ENCODE results near the gene NEMP1. TPM values are rescaled to one million over a fixed set of nuclear protein-coding genes. Genes with fewer than 3 reads are reported as not detected.

Gene NEMP1
- total and polyA plus RNA-seq, 2 of the 13 experiments (the other 11 are each of a cell fraction or from before 2014, with no cell fraction given), result 11.4 to 12.9 TPM

DNA sequence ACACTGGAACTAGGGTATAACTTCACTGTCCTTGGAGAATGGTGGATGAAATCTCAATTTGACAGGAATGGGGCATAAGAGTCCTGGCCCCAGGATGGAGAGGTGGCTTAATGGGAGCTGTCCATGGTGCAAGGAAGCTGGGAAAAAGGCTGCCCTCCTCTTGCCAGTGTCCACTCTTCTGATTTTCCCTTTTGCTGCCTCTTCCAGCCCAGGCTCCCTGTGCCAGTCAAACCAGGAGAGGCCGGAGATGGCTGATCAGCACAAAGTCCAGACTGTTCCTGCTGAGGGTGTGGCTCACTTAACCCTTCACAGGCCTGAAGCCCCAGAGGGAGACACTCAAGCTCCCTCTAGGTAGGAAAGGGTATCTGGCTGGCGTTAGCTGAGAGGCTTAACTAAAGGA is 28.7 kb downstream of the NEMP1 start, which contains the start of gene MYO1A (continued):
- TF ChIP-seq ZBTB44 (CRISPR knock-in tag; IDR thresholded peaks at IDR 0.05) (0 out of 2 replicates have a peak, but pooled peaks have one; percentile 39), SOX6 (IDR thresholded peaks at IDR 0.05) (no peak), SOX6 (CRISPR knock-in tag; IDR thresholded peaks at IDR 0.05) (no peak), ZSCAN31 (CRISPR knock-in tag; IDR thresholded peaks at IDR 0.05; ENCODE audit: low read depth) (no peak), ZNF616 (CRISPR knock-in tag; IDR thresholded peaks at IDR 0.05; ENCODE audit: low read depth) (no peak), DNMT3B (CRISPR knock-in tag; conservative IDR thresholded peaks at IDR 0.05) (no peak), ZNF232 (CRISPR knock-in tag; IDR thresholded peaks at IDR 0.05; ENCODE audit: borderline replicate concordance) (no peak), ZNF792 (CRISPR knock-in tag; IDR thresholded peaks at IDR 0.05) (0 out of 2 replicates have a peak, but pooled peaks have one; percentile 25), MAF1 (CRISPR knock-in tag; IDR thresholded peaks at IDR 0.05; ENCODE audit: borderline replicate concordance) (no peak), PLSCR1 (CRISPR knock-in tag; IDR thresholded peaks at IDR 0.05; ENCODE audit: borderline replicate concordance) (no peak), HIC2 (CRISPR knock-in tag; IDR thresholded peaks at IDR 0.05; ENCODE audit: low read depth) (no peak; the same call in 1 of the 2 replicates), REST (IDR thresholded peaks at IDR 0.05; ENCODE audit: borderline replicate concordance in 1 of 2, low read depth in 1 of 2, low read length in 2 of 2) (peak; percentile 79 to 96), SNAPC5 (CRISPR knock-in tag; IDR thresholded peaks at IDR 0.05; ENCODE audit: borderline replicate concordance) (no peak), USF2 (IDR thresholded peaks at IDR 0.05; ENCODE audit: low read depth, low read length) (no peak), USF2 (CRISPR knock-in tag; IDR thresholded peaks at IDR 0.05; ENCODE audit: borderline replicate concordance) (no peak)
- TF ChIP-seq, protein P1, sequence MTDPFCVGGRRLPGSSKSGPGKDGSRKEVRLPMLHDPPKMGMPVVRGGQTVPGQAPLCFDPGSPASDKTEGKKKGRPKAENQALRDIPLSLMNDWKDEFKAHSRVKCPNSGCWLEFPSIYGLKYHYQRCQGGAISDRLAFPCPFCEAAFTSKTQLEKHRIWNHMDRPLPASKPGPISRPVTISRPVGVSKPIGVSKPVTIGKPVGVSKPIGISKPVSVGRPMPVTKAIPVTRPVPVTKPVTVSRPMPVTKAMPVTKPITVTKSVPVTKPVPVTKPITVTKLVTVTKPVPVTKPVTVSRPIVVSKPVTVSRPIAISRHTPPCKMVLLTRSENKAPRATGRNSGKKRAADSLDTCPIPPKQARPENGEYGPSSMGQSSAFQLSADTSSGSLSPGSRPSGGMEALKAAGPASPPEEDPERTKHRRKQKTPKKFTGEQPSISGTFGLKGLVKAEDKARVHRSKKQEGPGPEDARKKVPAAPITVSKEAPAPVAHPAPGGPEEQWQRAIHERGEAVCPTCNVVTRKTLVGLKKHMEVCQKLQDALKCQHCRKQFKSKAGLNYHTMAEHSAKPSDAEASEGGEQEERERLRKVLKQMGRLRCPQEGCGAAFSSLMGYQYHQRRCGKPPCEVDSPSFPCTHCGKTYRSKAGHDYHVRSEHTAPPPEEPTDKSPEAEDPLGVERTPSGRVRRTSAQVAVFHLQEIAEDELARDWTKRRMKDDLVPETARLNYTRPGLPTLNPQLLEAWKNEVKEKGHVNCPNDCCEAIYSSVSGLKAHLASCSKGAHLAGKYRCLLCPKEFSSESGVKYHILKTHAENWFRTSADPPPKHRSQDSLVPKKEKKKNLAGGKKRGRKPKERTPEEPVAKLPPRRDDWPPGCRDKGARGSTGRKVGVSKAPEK (CRISPR knock-in tag; IDR thresholded peaks at IDR 0.05; ENCODE audit: borderline replicate concordance), result no peak

Measured in HepG2 (cell line).